Activated CD8-positive, alpha-beta memory T cell treated with anti-CD3 and anti-CD28 coated beads for 1 hour (primary cell): Measurements from ENCODE around the gene ANXA11.

ENCODE experiments used
- DNase-seq, 2 donors: peaks; one replicate each; pipeline ENCODE4 v3.0.0-alpha.2; 2020; ENCODE audit warnings: low read depth in 1 of 2; ENCODE audit errors: extremely low read depth in 1 of 2

Gene ANXA11

GRCh38 chr10:80118669-80119068 is 86.7 kb downstream of the ANXA11 start:
- no peak for DNase-seq

GRCh38 chr10:80110986-80111385 is 94.4 kb downstream of the ANXA11 start:
- DNase-seq, result no peak

GRCh38 chr10:80108576-80109239 is 96.6 kb downstream of the ANXA11 start:
- DNase-seq, result no peak

- no peak for DNase-seq
These were observed 101.0 kb downstream of the ANXA11 start for GRCh38 chr10:80104066-80104926.
